Hematopoietic multipotent progenitor cell treated with erythropoietin and hydrocortisone succinate and interleukin-3 and kit ligand, for 17 days (in vitro differentiated cells): Measurements from ENCODE around the gene IPO5.
"Not testable (repeated sequence)": the region's sequence is repeated elsewhere in the genome, so short reads cannot be mapped to it uniquely, and the experiment has no call there.

Experiments
- DNase-seq: peaks from one replicate; pipeline ENCODE4 v3.0.0-alpha.2; 2015; ENCODE audit warnings: low spot score

The IPO5 gene

DNA sequence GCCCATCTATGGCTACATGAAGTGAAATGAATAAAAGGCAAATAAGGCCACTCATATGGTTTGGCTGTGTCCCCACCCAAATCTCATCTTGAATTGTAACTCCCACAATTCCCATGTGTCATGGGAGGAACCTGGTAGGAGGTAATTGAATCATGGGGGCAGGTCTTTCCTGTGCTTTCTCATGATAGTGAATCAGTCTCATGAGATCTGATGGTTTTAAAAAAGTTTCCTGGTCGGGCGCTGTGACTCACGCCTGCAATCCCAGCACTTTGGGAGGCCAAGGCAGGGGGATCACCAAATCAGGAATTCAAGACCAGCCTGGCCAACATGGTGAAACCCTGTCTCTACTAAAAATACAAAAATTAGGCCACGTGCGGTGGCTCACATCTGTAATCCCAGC is 4.2 kb upstream of the IPO5 start:
- DNase-seq: not testable (repeated sequence)

- DNase-seq: no peak
These were observed 2.1 kb upstream of the IPO5 start for GRCh38 chr13:97951376-97951775.

GRCh38 chr13:97952831-97953230 is 644 bp upstream of the IPO5 start:
- DNase-seq: not testable (repeated sequence)

DNA sequence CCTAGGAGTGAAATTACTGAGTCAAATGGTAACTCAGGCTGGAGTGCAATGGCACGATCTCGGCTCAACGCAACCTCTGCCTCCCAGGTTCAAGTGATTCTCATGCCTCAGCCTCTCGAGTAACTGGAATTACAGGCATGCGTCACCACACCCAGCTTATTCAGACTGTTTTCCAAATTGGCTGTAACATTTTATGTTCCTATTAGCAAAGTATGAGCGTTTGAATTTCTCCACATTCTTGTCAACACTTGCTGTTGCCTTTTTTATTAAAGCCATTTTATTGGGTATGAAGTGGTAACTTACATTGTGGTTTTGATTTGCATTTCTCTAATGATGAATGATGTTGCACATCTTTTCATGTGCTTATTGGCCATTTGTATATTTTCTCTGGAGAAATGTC is 7.9 kb downstream of the IPO5 start:
- DNase-seq: no peak

DNA sequence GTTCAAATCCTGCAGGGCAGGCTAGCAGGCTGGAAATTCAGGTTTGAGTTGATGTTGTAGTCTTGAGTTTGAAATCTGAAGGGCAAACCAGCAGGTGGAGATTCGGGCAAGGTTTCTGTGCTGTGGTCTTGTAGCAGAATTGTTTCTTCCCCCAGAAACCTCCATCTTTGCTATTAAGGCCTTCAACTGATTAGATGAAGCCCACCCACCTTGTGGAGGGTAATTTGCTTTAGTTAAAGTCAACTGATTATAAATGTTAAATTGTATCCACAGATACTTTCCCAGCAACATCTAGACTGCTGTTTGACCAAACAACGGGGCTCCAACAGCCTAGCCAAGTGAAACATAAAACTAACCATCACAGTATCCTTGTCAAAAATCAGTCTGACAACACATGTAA is 9.4 kb downstream of the IPO5 start:
- DNase-seq: no peak

DNA sequence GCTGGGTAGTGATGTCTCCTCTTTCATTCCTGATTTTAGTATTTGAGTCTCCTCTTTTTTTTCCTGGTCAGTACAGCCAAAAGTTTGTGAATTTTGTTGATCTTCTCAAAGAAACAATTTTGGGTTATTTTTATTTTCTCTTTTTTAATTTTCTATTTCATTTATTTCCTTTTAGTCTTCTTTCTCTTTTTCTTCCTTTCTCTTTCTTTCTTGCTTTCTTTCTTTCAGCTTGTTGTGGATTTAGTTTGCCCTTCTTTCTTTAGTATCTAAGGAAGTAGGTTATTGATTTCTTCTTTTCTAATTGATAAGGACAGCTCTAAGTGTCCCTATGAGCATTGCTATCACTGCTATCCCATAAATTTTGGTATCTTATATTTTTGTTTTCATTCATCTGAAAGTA is 13.8 kb downstream of the IPO5 start:
- DNase-seq: no peak

DNA sequence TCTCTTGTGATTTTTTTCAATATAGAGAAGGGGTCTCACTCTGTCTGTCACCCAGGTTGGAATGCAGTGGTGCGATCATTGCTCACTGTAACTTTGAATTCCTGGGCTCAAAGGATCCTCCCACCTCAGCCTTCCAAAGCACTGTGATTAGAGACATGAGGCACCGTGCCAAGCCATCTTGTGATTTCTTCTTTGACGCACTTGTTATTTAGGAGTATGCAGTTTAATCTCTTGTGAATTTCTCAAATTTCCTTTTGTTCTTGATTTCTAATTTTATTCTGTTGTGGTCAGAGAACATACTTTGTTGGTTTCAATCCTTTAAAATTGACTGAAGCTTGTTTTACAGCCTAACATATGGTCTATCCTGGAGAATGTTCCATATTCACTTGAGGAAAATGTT is 14.5 kb downstream of the IPO5 start:
- no peak for DNase-seq

- no peak for DNase-seq
These were observed 18.0 kb downstream of the IPO5 start for GRCh38 chr13:97971519-97971918.

DNA sequence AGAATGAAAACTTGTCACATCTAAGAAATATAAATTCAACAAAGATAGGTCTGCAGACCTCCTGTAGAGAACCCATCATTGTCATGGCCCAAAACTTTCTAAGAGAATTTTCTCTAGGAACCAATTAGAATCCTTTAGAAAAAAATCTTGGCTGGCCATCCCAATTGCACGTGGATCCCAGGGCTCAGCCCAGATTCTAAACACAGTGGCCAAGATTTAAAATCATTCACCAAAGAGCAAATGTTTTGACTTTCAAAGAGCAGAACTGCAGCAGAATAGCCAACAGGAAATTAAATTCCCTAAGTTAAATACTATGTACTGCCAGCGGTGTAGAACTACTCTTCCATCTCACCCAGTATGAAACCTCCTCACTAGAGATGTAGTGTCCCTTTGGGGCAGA is 21.3 kb downstream of the IPO5 start:
- DNase-seq: no peak

GRCh38 chr13:97975280-97975847 is 21.9 kb downstream of the IPO5 start:
- no peak for DNase-seq

DNA sequence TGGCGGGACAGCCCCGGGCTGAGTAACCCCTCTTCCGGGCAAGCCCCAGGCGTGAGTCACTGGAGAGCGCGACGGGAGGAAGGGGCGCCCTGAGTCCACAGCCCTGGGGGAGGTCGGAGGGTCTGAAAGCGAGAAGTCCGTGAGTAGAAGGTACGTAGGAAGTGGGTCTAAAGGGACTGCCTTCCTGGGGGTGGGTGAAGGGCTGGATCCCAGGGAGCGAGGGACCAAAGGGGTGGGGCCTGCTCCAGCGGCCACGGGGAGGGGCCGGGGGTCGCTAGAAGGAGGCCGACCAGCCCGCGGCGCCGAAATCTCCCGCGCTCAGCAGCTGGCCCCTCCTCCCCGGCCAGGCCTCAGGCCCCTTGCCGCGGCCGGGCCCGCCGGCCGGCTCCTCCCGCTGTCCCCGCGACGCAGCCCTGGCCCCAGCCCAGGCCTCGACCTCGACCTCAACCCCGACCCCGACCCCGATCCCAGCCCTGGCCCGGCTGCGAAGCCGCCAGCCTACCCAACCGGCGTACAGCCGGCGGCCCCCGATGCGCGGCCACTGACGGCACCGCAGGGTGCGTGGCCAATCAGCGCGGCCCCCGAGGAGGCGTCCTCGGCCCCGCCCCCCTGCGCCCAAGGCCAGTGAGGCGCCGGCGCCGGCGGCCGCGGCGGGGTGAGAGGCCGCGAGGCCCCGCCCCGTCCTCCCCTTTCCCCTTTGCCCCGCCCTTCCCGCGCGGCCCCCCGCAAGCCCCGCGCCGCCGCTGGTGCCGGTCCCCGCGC is 22.6 kb downstream of the IPO5 start:
- peak; percentile 89 for DNase-seq

DNA sequence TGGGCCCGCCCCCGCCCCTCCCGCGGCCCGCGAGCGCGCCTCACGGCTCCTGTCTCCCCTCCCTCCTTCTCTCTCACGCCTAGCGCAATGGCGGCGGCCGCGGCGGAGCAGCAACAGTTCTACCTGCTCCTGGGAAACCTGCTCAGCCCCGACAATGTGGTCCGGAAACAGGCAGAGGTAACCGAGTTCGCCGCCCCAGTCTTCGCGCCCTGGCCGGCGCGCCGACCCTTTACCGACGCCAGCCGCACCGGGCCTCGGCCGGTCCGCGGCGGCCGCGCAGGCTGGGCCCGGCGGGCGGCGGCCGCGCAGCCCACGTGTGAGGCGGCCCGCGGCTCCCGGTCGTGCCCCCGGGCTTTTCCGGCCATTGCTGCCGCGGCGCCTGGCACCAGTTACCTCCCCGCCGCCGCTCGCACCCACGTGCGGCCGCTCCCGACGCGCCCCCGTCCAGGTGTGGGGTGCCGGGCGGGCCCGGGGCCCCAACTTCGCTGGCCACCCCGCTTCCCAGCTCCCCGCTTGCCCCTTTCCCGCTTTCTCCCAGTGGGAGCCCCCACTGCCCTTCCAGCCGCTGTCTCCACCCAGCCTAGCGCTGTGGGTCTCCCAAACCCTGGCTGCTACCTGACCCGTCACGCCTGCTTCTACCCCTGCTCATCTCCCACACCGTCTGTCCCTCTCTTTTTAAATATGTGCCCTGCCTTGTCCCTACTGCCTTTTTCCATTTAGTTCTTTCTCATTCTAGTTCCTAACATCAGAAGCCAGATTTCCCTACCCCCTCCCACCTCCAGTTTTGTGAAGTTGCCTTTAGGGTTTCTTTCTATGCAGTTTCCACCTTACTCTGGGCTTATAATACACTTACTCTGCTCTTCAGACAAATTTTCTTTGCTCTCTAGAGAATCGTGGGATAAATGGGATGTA is 23.4 kb downstream of the IPO5 start:
- DNase-seq: no peak

DNA sequence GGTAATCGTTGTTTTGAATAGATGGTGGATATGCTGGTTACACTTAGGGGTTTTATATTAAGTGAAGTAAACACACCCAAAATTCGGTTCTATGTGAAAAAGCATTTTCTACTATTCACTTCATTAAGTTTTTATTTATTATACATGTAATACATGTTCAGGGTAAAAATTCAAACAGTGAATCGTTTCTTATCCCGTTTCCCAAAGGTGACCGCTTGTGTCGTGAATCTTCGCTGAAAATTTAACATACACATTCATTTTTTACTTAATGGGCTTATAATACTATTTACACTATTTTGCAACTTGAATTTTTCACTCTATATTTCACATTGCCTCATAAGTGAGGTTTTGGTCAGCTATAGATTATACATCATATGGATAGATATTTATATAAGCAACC is 24.5 kb downstream of the IPO5 start:
- DNase-seq: no peak

- no peak for DNase-seq
These were observed 25.2 kb downstream of the IPO5 start for GRCh38 chr13:97978651-97979050.

DNA sequence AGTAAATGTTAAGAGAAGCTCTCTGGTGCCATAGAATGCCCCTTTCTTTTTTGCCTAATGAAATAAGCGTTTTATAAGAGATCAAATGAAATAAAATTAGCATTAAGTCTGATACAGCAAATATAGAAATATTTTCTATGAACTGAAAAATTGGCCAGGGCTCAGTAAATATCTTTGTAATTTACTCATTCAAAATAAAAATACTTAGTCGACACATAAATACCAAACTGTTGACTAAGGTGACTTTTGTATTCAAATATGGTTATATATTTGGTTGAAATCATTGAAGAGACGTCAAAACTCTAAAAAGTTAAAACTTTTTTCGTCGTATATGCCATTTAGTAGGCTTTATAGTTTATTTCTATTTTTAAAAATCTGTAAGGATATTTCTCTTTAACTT is 25.6 kb downstream of the IPO5 start:
- DNase-seq: no peak

DNA sequence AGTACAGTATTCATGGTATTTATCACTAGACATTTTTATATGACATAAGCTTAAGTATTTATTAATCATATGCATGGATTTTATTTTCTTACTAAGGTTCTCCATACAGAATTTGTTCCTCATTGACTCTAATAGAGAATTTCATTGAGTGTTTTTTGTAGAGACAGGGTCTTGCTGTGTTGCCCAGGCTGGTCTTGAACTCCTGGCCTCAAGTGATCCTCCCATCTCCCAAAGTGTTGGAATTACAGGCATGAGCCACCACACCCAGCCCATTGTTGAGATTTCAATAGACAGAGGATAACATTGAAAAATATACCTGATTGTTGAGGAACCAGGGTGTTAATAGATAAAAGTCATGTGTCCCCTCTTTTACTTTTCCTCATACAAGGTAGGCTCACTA is 26.1 kb downstream of the IPO5 start:
- no peak for DNase-seq

GRCh38 chr13:97982286-97982685 is 28.8 kb downstream of the IPO5 start:
- no peak for DNase-seq

- DNase-seq: no peak
These were observed 33.4 kb downstream of the IPO5 start for GRCh38 chr13:97986835-97987234.

DNA sequence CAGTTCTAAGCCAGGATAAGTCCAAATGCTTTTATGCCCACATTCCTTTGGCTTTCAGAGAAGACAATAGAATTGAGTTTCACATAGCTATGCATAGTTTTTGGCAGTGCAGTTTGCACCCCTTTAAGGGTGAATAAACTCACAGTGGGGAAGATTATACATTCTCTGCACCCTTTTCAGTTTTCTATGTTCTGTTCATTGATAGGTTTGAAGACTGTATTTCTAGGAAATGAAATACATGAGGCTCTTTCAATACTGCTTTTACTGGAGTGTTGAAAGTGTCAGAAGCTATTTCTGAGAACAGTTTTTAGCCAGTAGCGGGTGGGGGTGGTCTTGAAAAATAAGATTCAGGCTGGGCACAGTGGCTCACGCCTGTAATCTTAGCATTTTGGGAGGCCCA is 46.2 kb downstream of the IPO5 start:
- DNase-seq: no peak

DNA sequence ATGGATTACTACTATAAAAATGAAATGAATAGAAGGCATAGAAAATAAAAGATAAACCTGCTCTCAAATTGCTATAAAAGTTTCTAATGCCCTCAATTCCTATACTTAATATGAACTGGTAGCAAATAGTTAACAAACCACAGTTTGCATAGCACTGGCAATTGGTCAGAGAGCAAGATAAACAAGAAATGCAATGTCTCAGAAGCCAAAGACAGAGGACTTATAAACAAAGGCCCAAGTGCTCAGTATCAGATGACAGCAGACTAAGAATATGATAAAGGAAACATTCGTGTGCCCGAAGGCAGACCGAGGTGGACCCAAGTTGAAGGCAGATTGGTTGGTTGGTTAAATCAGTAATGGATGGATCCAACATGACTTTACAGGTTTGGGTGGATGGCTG is 50.6 kb downstream of the IPO5 start:
- no peak for DNase-seq

GRCh38 chr13:98004997-98005396 is 51.5 kb downstream of the IPO5 start:
- DNase-seq: not testable (repeated sequence)

DNA sequence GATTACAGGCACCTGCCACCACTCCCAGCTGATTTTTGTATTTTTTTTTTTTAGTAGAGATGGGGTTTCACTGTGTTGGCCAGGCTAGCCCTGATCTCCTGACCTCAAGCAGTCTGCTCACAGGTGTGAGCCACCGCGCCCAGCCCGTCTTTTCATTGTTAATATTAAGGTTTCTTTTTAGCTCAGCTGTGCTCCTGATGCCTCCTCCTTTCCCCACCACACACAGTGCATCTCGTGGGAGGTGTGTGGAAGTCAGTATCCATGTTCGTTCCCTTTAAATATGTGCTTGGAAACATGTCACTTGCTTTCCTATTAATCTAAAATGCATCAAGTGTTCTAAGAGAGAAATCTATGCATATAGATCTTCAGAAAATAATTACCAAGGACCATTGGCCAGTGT is 53.5 kb downstream of the IPO5 start:
- DNase-seq: no peak

DNA sequence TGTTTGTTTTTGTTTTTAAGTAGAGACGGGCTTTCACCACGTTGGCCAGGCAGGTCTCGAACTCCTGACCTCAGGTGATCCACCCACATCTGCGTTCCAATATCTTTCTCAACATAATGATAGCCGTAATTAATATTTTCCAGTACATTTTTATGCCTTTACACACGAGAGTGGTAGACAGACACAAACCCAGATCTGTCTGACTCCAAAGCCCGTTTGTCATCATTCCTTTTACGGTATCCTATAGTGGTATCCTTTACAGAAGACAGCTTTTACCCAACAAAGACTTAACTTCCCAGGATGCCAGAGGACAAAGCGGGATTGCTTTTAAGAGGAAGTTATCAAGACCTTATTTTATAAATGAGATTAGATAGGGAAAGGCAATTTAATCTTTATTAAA is 59.8 kb downstream of the IPO5 start:
- no peak for DNase-seq
